Dermis lymphatic vessel endothelial cell (primary cell): ENCODE data around the gene STK32A. TPM values are rescaled to one million over a fixed set of nuclear protein-coding genes. Genes with fewer than 3 reads are reported as not detected.

Experiments used
- total RNA-seq: library from RNA; depleted of rRNA; stranded (reverse); fragments of >200 nt; gene quantifications from 2 replicates; pipeline ENCODE4 v1.2.1, GENCODE V29; 2014

The STK32A gene
- total RNA-seq = 0.09 TPM in 1 of 2 replicates, not detected in the other

DNA sequence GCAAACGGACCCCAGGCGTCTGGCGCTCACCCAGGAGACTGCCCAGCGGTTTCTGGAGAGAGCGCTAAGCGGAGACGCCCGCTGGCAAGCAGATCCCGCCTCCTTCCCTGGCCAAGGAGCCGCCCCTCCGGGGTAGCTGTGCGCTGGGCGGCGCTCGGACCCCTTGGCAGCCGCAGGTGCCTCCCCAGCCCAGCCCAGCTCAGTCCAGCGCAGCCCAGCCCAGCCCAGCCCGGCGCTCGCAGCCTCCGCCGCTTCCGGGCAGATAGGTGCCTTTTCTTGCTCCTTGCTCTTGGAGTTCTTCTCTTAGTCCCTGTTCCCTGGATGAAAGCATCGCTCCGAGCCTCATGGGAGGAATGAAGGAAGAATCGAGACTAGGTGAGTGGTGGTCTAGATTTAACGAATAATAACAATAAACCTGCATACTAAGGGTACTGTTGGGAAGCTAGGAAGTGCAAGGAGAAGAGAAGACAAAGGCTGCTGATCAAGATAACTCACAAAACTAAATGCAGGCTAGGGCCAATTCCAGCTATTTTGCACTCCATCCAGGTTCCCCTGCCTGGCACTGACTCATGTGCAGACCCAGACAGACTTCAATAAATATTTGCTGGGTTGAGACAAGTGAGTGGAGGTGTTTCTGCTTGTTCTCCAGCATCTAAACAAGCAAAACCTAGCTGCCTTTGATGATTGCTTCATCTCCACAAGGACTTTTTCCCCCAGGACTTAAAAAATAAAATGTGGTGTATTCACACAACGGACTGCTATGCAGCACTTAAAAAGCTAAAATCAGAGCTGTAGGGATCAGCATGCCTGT is at the start of gene STK32A:
Gene STK32A (plus strand): TSS at position 202 of the 811 bp plus-strand sequence. CDS start 4,609 bp downstream, outside the sequence.

